ENCODE measurements around the gene FIGNL1.
"Not testable (repeated sequence)": the region's sequence is repeated elsewhere in the genome, so short reads cannot be mapped to it uniquely, and the experiment has no call there.

The FIGNL1 gene

GRCh38 chr7:50470250-50471163 is 20.4 kb upstream of the FIGNL1 start:
- DNase-seq: no peak

- DNase-seq: no peak
Observed at GRCh38 chr7:50469181-50469580, 19.0 kb upstream of the FIGNL1 start.

- peak; percentile 80 for DNase-seq
Observed at GRCh38 chr7:50467817-50468610, 17.9 kb upstream of the FIGNL1 start.

GRCh38 chr7:50466815-50467585 is 16.9 kb upstream of the FIGNL1 start:
- no peak for DNase-seq

- DNase-seq: no peak
Observed at GRCh38 chr7:50463035-50463434, 12.9 kb upstream of the FIGNL1 start.

- DNase-seq: no peak
Observed at GRCh38 chr7:50462361-50462760, 12.2 kb upstream of the FIGNL1 start.

- no peak for DNase-seq
Observed at GRCh38 chr7:50461695-50462094, 11.5 kb upstream of the FIGNL1 start.

GRCh38 chr7:50459183-50459582 is 9.0 kb upstream of the FIGNL1 start:
- DNase-seq: not testable (repeated sequence)

GRCh38 chr7:50458651-50459050 is 8.5 kb upstream of the FIGNL1 start:
- not testable (repeated sequence) for DNase-seq

- DNase-seq: no peak
Observed at GRCh38 chr7:50456371-50457123, 6.4 kb upstream of the FIGNL1 start.

- DNase-seq: no peak
Observed at GRCh38 chr7:50455658-50456057, 5.5 kb upstream of the FIGNL1 start.

GRCh38 chr7:50454968-50455367 is 4.8 kb upstream of the FIGNL1 start:
- DNase-seq: no peak

- DNase-seq: peak; percentile 40
Observed at GRCh38 chr7:50450590-50451032, 461 bp upstream of the FIGNL1 start.

- DNase-seq: no peak
Observed at GRCh38 chr7:50449501-50449880, 659 bp downstream of the FIGNL1 start.

- DNase-seq: no peak
Observed at GRCh38 chr7:50448823-50449222, 1.3 kb downstream of the FIGNL1 start.

- no peak for DNase-seq
Observed at GRCh38 chr7:50446542-50446960, 3.6 kb downstream of the FIGNL1 start.

- no peak for DNase-seq
Observed at GRCh38 chr7:50436133-50436806, 13.9 kb downstream of the FIGNL1 start.

- no peak for DNase-seq
Observed at GRCh38 chr7:50431722-50432305, 18.3 kb downstream of the FIGNL1 start.

- DNase-seq: no peak
Observed at GRCh38 chr7:50431316-50431715, 18.8 kb downstream of the FIGNL1 start.

GRCh38 chr7:50428911-50429310 is 21.2 kb downstream of the FIGNL1 start:
- DNase-seq: no peak

- no peak for DNase-seq
Observed at GRCh38 chr7:50427518-50427917, 22.6 kb downstream of the FIGNL1 start.

Data from right hindlimb (tissue), 1 donor.